ENCODE data around the gene GPR153.

DNA sequence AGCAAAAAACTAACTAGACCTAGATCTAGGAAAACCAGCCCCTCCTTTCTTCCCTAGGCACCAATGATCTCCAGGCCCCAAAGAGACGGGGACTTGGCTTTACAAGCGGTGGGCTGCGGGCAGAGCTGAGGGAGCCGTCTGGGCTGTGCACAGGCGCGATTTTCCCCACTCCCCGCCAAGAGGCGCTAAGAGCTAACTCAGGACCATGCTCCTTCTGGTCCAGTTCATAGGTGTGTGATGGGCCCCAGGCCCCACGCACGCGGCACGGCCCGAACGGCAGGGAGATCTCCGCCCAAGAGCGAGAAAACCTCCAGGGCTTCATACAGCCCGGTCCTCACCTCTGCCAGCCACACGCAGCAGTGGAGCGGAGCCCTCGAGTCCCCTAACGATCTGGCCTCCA, 7.5 kb upstream of the GPR153 start:
- TF ChIP-seq, protein P1, sequence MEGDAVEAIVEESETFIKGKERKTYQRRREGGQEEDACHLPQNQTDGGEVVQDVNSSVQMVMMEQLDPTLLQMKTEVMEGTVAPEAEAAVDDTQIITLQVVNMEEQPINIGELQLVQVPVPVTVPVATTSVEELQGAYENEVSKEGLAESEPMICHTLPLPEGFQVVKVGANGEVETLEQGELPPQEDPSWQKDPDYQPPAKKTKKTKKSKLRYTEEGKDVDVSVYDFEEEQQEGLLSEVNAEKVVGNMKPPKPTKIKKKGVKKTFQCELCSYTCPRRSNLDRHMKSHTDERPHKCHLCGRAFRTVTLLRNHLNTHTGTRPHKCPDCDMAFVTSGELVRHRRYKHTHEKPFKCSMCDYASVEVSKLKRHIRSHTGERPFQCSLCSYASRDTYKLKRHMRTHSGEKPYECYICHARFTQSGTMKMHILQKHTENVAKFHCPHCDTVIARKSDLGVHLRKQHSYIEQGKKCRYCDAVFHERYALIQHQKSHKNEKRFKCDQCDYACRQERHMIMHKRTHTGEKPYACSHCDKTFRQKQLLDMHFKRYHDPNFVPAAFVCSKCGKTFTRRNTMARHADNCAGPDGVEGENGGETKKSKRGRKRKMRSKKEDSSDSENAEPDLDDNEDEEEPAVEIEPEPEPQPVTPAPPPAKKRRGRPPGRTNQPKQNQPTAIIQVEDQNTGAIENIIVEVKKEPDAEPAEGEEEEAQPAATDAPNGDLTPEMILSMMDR (IDR thresholded peaks at IDR 0.05 in 8 of 11, conservative IDR thresholded peaks at IDR 0.05 in 3 of 11) = no peak
- TF ChIP-seq POLR2A (IDR thresholded peaks at IDR 0.05) (no peak), POLR2AphosphoS5 (IDR thresholded peaks at IDR 0.05) (no peak)
